HG03175 (cell line): ENCODE data around the gene IQSEC1.

ENCODE experiments used
- ATAC-seq: cut with Tn5 transposase; IDR thresholded peaks from one replicate; pipeline ENCODE4 v1.9.1; 2021; ENCODE audit warnings: mild to moderate bottlenecking, moderate library complexity; ENCODE audit not compliant: unreplicated experiment

The IQSEC1 gene

DNA sequence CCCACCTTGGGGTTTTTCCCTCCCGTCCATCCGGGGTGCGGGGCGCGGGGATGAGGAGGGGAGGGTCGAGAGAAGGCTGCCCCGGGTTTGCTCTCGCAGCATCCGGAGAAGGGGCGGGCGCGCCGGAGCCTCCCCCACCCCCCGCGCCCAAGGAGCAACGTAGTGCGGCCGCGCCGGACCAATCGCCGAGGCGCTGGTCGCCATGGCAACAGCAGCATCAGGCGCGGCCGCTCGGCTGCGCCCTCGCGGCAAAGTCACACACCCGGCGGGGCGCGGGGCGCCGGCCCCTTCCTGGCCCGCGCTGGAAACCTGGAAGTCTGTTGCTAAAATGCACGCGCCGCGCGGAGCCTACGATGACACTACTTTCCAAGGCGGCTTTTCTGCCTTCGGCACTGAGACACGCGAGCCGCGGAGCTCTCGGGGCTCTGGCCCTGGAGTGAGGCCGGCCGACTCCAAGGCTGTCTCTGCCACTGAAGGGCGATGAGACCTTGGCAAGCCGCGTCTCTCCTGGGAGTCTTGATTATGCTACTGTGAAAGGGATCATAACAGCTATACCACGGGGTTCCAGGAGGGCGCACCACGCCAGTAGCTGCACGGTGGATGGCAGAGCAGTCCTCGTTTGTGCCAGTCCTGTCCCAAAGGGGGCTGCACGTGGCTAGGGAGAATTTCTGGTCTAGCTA is at the start of gene IQSEC1:
TSS of gene IQSEC1 (minus strand) at position 104 of the 680 bp plus-strand sequence. CDS start 415 bp downstream, outside the sequence.
- ATAC-seq: peak; percentile 55

DNA sequence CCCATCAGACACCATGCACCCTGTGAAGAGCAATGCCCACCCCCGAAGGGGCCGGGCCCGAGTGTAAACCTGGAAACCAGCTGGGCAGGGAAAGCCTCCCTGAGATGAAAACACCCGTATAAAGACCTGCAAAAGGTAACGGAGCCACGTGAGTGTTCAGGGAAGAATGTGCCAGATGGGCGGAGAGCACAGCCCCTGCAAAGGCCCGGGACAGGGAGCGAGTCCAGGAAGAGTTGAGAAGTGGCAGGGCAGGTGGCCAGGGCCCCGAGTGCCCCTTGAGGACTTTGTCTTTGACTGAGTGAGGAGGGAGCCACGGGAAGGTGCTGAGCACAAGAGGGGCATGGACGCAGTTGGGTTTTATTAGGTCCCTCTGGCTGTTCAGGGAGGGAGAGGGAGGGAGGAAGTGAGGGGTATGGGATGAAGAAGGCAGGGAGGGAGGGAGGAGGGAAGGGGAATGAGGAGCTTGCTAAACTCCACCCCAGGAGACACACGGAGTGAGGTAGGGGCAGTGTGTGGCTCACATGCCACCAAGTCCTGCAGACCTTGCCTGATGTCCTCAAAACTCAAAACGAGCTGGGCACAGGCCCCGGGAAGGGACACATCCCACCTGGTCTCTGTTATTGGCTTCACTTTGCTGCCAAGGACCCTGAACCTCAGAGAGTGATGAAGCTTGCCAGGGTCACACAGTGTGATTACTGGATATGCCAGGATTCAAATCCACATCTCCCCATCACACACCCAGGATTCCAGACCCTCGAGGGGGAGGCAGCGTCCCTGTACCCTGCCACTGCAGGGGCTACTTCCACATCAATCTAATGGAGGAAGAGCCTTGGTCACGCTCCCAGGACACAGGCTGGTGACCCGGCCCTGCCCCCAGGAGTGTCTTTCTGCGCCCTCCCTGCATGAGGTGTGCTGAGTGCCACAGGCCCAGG is 49.1 kb upstream of the IQSEC1 start:
- ATAC-seq: no peak

DNA sequence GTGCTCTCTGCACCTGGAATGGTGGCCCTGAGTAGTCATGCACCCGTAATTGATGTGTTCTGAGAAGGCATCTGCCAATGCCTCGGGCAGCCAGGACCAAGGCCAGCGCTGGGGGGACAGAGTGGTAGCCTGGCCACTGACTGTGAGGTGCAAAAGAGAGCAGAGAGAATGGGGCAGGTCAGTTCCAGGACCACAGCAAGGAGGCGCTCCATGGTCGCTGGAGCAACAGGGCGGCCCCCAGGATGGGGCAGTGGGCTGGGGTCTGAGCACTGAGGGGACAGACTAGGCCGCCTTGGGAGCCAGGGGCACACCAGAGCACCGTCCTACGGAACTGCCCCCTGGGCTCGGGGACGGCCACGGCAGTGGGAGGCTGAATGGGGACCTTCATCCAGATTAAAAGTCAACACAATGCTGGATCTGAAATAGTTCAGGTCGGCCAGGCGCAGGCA is 48.3 kb upstream of the IQSEC1 start:
- no peak for ATAC-seq

DNA sequence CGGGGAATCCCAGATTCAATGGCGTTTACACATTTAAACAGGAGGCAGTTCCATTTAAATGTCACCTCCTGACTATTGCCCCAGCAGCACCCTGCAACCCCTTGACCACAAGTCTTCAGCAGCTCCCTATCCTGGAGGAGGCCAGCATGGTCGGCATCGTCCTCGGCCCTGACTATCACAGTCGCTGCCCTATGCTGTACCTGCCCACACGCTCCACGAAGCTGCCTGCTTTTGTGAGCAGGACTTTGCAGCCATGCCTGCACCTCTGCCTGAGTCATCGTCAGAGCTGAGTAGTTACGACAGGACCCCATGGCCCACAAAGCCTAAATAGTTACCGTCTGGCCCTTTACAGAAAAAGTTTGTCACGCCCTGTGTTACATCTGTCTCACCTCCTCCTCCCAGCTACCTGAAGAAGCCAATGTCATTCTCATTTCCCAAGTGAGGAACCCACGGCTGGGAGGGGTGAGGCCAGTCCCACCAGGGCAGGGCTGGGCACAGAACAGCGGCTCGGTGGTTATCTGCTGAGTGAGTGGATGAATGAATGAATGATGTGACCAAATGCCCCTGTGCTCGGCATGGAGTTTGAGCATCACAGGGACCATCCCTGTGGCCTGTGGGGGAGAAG is 47.8 kb upstream of the IQSEC1 start:
- ATAC-seq: no peak

DNA sequence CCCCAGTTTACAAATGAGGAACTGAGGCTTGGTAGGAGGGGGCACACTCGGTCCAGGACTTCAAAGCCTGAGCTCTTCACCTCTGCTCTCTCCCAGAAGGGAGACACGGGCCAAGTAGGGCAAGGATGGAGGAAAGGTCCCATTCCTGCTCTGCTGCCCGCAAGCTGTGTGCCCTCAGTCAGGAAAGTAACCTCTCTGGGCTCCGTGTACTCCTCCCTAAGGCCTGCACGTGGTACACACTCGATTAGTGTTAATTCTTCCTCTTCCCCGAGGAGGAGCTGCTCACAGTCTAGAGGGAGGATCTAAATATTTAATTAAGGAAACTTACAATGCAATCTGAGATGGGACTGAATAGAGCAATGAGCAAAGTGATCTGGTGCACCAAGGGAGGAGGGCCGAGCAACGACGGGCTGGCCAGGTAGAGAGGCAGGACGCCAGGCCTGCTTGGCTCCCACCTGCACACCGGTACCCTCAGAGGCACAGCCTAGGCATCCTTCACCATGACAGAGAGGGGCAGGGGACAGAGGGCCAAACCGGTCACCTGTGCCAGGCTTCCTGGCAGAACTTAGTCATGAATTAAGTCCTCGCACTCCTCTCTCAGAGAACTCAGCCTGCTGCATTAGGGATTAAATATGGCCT is 47.2 kb upstream of the IQSEC1 start:
- ATAC-seq: no peak

DNA sequence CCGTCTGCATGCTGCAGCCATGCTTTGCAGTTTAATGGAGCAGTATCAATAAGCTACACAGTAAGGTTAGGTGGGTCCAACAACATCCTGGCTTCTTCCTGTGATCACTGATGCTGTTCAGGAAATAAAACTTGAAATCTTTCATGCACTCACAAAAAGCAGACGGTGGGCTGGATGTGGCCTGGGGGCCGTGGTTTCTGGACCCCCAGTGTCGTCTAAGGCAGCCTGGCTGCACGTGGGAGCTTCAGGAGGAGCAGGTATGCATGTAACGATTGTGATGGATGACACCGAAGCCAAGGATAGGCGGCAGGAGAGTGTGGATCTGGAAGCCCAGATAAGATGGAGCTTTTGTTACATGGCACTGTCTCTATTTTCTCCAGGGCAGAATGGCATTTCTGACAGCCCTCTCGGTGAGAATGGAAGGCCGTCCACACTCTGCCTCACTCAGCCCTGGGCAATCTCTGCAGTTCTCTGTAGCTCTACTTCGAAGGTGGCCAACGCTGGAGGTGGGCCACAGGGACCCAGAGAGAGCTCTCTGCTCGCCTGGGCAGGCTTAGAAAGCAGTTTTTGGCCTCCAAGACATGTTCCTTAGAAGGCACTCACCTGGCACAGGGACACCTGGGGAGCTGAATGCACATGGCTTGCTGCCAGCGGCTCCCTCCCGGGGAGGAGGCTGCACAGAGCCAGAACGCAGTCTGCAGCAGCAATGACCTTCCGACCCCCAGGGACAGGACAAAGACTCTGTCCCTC is 46.4 kb upstream of the IQSEC1 start:
- no peak for ATAC-seq

DNA sequence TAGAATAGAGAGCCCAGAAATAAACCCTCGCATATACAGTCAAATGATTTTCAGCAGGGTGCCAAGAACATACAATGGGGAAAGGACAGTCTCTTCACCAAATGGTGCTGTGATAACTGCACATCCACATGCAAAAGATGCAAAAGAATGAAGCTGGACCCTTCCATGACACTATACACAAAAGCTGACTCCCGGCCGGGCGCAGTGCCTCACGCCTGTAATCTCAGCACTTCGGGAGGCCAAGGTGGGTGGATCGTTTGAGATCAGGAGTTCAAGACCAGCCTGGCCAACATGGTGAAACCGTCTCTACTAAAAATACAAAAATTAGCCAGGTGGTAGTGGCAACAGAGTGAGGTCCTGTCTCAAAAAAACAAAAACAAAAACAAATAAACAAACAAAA is 43.2 kb upstream of the IQSEC1 start:
- ATAC-seq: no peak

DNA sequence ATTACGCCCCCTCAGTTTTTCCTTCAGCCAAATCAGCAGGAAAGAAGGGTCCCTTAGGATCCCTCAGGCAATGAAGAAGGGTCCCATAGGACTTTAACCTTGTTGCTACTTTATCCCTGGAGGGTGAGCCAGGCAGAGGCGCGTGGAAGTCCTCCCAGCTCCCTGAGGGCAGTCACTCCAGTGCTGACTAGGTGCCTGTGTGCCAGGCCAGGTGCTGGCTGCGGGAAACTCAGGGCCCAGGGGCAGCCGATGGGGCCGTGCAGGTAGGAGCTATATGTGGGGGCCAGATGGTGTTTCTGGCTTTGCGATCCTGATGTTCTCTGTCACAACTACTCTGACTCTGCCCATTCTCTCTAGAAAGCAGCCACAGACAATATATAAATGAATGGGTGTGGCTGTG is 42.8 kb upstream of the IQSEC1 start:
- ATAC-seq: no peak

DNA sequence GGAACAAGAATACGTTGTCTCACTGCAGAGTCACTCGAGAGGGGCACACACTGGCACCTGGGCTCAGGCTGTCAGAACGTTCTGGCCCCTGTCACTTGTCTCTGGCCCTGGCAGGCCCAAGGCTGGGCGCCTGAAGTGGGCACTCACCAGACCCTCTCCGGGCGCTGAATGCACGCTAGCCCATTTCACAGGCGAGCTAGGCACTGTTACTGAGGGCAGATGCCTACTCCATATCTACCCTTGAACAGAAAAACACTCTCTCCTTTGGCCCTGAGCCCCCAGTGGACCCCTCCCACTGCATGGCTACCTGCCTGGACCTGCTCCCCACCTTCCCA is 42.3 kb upstream of the IQSEC1 start:
- ATAC-seq: no peak

DNA sequence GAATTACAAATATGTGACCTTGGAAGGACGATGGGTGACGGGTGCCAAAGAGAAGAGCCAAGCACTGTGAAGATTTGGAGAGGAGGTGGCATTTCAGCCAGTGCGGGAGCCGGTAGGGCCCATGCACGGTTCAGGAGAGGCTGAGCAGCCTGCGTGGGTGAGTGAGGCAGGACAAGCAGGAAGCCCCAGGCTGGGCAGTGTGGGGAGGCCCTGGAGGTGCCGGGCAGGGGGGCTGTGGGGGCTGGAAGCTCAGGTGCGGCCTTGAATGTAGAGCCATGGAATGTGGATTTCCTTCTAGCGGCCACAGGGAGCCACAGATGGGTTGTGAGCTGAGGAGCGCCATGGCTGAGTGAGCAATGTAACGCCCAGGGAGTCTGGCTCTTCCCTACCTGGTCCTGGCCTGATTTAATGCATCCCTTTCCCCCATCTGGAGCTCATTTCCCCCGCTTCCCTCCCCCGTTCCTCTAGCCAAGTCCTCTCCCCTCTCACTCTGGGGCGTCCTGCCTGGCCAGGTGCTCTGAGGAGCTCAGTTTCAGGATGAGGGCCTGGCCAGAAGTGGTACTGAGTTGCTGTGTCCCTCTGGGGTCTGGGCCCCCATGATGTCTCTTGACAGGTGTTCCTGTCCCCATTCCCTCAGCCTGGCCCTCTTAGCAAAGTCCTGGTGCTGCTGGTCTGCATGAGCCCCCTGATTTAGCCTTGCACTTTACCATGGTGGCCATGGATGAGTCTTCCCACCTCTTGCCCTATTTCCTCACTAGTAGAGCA is 41.8 kb upstream of the IQSEC1 start:
- ATAC-seq: no peak

DNA sequence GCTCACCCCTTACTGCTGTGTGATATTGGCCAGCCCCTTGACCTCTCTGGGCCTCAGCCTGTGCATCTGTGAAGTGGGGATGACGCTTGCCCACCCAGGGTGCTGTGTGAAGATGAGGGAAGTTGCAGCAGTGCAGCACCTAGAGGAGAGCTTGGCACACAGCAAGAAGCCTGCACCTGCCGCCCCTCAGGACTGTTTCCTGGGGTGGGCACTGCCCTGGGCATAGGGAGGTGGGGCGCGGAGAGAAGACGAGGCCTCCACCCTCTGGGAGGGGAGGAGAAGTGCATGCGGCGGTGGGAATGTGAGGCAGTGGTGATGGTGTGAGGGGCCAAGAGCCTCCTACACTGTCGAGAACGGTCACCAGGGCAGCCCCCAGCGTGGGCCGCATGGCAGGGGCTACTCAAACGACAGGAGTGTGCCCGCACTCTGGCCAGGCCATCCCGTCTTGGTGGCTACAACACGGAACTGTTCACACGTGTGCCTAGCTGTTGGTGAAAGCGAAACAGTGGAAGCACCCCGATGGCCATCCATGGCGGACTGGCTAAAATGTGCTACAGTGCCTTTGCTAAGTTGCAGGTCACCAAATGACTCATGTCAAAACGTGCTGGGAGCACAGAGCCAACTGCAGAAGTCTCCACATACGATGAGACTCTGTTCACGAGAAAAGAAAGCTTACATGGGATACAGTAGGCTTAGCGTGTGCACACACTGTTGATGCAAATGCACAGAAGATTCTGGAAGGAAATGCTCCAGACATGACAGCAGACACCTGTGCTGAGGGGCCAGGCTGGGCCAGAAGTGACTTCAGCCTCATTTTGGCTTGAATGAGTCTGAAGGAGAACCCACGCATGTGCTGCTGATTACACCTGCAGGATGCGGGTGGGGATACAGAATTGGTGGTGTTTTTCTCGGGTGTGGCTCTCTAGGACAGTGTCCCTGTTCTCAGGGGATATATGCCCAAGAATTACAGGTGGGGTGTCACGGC is 40.4 kb upstream of the IQSEC1 start:
- ATAC-seq: no peak

DNA sequence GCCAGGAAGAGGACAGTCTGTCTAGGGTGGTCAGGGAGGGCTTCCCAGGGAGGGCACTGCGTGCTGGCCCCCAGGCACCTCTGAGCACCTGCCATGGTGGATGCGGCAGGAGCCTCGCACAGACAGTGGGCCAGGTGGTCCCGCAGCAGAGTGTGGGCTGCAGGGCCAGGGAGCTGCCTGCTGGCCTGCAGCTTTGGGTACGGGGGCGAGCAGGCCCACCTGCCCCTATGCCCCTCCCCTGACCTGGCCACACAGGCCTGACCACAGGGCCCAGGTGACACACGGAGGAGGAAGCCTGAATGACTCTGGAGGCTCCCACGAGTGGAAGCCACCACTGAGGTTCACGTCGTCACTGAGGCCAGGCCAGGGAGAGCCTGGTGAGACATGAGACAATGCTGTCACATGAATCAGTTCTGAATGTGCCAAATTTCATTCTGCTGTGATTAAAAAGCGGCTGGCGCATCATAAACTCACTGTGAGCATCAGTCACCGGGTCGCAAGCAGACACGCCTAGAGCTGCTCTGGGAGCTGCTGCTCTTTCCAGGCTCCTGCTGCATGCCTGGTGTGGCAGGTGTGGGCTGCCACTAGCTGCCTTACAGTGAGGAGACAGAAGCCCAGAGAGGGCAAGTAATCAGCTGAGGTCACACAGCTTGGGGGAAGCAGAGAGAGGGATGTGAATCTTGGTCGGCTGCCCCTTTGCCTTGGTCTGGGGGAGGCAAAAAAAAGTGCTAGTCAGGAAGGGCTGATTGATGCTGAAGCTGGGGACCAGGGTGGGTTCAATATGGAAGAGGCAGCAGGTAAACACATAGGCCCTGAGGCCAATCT is 39.5 kb upstream of the IQSEC1 start:
- ATAC-seq: no peak

DNA sequence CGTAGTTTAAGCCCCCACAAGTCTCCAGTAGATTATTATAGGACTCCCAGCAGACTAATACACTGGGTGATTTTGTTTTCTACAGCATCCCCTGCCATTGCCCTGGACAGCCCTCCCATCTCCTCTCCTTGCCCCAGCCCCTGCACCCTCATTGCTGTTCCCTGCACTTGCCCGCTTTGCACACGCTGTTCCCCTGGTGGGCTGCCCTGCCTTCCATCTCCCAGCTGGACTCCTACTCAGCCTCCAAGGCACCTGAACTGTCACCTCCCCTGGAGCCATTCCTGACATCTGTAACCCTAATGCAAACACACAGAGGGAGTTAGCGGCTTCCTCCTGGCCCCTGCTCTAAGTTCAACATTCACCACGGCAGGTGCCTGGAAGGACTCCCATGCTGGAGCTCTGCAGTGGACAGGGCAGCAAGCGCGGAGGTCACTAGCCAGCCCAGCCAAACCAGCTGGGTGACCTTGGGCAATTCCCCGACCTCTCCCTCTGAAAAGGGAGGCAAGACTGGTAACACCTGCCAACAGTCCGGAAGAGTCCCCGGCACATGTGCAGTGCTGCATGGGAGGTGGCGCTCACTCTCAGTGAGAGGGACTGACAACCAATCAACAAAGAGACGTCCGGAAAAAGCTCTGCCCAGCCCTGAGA is 38.8 kb upstream of the IQSEC1 start:
- no peak for ATAC-seq

DNA sequence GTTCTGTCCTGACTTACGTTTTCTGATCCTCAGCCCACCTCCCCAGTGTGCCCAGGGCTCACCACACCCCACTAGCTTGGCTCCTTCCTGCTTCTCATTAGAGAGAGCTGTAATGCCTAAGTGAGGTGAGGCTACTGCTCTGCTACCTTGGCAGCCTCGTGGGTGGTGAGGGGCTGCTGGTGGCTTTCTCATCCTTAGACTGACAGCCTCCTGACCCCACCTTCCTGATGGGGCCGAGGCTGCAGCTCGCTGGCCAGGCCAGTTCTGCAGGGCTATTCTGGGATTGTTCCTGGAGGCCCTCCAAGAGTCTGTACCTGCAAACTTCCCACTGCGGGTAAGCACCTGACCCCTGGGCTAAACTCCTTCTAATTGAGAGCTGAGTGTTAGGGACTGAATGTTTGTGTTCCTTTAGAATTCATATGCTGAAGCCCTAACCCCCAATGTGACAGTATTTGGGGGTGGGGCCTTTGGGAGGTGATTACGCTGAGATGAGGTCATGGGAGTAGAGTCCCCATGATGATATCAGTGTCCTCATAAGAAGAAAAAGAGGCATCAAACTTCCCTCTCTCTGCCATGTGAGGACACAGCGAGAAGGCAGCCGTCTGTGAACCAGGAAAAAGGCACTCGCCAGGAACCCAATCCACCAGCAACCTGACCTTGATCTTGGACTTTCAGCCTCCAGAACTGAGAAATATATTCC is 38.1 kb upstream of the IQSEC1 start:
- no peak for ATAC-seq

DNA sequence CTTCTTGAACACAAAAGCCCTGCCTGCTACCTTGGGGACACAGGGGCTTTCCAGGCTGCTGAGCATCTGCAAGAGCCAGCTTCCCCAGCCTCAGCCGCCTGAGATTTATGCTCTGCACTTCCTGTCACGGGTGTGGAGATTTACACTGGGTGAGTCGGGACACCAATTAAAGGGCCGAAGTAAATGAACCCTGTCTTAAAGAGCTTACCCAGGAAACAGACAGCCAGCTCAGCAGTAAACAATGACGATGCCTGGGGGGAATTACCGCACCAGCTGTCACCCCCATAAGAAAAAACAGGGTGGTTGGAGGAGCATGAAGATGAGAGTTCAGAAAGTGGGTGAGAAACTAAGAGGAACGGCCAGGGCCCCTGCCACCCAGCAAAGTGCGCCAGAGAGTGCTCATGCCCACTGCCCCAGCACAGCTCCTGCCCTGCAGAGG is 37.5 kb upstream of the IQSEC1 start:
- peak; percentile 75 for ATAC-seq

DNA sequence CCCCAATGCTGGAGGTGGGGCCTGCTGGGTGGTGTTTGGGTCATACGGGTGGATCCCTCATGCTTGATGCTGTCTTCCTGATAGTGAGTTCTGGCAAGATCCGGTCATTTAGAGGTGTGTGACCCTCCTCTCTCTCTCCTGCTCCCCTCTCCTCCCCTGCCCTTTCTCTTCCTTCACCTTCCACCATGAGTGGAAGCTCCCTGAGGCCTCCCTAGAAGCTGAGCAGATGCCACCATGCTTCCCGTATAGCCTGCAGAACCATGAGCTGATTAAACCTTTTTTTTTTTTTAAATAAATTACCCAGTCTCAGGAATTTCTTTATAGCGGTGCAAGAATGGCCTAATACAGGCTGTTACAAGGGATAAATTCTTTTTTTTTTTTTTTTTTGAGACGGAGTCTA is 36.3 kb upstream of the IQSEC1 start:
- ATAC-seq: no peak

DNA sequence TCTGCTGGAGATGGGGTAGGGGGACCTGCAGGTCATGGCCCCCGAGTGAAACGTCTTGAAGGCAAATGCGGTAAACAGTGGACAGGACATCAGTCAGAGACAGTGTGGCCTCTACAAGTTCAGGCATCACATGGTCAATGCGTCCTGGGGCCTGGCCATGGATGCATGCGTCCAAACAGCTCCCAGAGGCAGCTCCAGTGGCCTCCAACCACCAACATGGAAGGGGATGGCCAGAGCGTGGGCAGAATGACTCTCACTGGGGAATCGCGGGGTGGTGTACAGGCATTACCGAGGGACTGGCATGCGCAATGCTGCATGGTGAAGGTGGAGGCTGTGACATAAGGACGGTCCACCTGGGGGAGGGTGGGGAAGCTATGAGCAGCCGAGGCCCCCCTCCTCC is 35.6 kb upstream of the IQSEC1 start:
- no peak for ATAC-seq
